ENCODE data around the gene OR51D1.

The OR51D1 gene

GRCh38 chr11:4636962-4637661 lies at the start of gene OR51D1:
Gene OR51D1 (plus strand): TSS chr11:4637477. CDS start chr11:4639791, 2,314 bp downstream.
- TF ChIP-seq CTCF (conservative IDR thresholded peaks at IDR 0.05) (peak; percentile 93), ZFX (IDR thresholded peaks at IDR 0.05) (no peak)
- peak within 1 kb of the TSS; percentile 9; the same call in 1 of the 2 replicates for H3K27ac ChIP-seq

GRCh38 chr11:4589017-4589416 lies 48.3 kb upstream of the OR51D1 start:
- TF ChIP-seq CTCF (conservative IDR thresholded peaks at IDR 0.05) (no peak), ZFX (IDR thresholded peaks at IDR 0.05) (no peak)
- H3K27ac ChIP-seq, result peak overlapping the region; percentile 17; the same call in 1 of the 2 replicates

GRCh38 chr11:4593739-4594138 lies 43.5 kb upstream of the OR51D1 start, which contains the start of gene OR52I1:
Gene OR52I1 (plus strand): TSS chr11:4594039. CDS start chr11:4594039, 0 bp downstream.
- no peak within 1 kb of the TSS for H3K27ac ChIP-seq
- TF ChIP-seq ZFX (IDR thresholded peaks at IDR 0.05), result no peak
- TF ChIP-seq CTCF (conservative IDR thresholded peaks at IDR 0.05), result no peak

GRCh38 chr11:4605057-4605456 lies 32.2 kb upstream of the OR51D1 start:
- TF ChIP-seq ZFX (IDR thresholded peaks at IDR 0.05) (no peak), CTCF (conservative IDR thresholded peaks at IDR 0.05) (no peak)

GRCh38 chr11:4606231-4607015 lies 30.9 kb upstream of the OR51D1 start:
- H3K27ac ChIP-seq, result peak overlapping the region; percentile 79; the same call in 1 of the 2 replicates
- no peak for TF ChIP-seq ZFX (IDR thresholded peaks at IDR 0.05)
- no peak for TF ChIP-seq CTCF (conservative IDR thresholded peaks at IDR 0.05)

More at GRCh38 chr11:4605057-4605456, 32.2 kb upstream of the OR51D1 start:
- peak overlapping the region; percentile 39 for H3K27ac ChIP-seq

GRCh38 chr11:4607096-4607495 lies 30.2 kb upstream of the OR51D1 start:
- peak overlapping the region; percentile 79 for H3K27ac ChIP-seq
- no peak for TF ChIP-seq CTCF (conservative IDR thresholded peaks at IDR 0.05)
- TF ChIP-seq ZFX (IDR thresholded peaks at IDR 0.05), result no peak
